Measurements from ENCODE around the gene F10.

F10 gene

DNA sequence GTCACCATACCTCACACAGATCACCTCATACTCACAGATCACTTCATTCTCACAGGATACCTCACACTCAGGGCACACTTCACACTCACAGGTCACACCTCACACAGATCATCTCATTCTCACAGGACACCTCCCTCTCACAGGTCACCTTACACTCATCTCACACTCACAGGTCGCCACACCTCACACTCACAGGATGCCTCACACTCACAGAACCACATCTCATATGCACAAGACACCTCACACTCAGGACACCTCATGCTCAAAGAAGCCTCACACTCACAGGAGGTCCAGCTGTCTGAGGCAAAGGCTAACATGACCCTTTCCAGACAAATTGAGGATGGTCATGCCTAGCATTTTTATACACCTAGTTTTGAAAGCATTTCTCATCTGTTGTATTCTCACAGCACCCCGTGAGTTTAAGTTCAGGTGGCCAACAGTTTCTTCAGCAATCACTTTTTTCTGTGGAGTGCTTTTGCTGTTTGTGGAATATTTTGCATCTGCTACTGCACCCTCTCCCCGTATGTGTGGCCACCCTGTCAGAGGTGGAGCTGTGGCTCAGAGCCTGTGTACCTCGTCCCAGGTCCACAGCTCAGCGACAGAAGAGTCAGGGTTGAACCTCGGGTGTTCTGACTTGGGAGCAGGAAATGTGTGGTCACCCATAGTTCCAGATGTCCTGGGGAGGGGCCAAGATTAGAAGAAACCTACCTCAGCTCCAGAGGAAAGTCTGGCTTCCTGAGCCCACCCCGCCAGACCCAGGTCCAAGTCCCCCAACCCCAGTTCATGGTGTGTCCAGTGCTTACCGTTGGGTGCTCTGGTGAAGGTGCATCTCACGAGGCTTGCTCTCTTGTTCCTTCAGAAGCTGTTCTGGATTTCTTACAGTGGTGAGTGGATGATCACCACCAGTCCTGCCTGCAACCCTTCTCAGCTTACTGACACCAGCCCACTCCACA, 9.4 kb upstream of the F10 start:
- Histone ChIP-seq H3K27ac (ENCODE audit: low read depth, low read length) (no peak overlapping the region), H3K4me1 (ENCODE audit: control insufficient read depth, insufficient read depth, low read length) (peaks cover 4% of the 10 kb centered on the region; the same call in 1 of the 2 replicates), H3K4me3 (ENCODE audit: low read depth, low read length) (no peak overlapping the region), H3K9me3 (ENCODE audit: control insufficient read depth, insufficient read depth, low read depth, low read length) (peaks cover 4% of the 10 kb centered on the region; the same call in 1 of the 2 replicates), H3K27me3 (ENCODE audit: control insufficient read depth, insufficient read depth, low read length) (peaks cover 60% of the 10 kb centered on the region), H3K9ac (ENCODE audit: low read length) (no peak overlapping the region), H3K36me3 (ENCODE audit: control insufficient read depth, insufficient read depth, low read length) (no peaks in the 10 kb centered on the region)

DNA sequence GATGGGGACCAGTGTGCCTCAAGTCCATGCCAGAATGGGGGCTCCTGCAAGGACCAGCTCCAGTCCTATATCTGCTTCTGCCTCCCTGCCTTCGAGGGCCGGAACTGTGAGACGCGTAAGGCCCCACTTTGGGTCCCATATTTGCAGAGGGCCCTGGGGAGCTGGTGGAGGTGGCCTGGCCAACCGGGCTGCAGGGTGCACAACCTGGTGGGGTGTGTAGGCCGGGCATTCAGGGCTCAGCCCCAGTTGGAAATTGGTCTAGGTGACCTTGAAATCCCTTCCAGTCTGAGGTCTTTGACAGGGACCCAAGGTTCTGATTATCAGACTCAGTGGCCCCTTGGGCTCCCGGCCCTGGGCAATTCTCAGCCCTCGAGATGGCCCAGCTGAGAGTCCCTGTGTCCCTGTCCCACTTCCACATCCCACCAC, 8.7 kb upstream of the F10 start:
- Histone ChIP-seq H3K4me1 (ENCODE audit: control insufficient read depth, insufficient read depth, low read length) (peaks cover 4% of the 10 kb centered on the region; the same call in 1 of the 2 replicates), H3K27me3 (ENCODE audit: control insufficient read depth, insufficient read depth, low read length) (peaks cover 60% of the 10 kb centered on the region), H3K27ac (ENCODE audit: low read depth, low read length) (no peak overlapping the region)

DNA sequence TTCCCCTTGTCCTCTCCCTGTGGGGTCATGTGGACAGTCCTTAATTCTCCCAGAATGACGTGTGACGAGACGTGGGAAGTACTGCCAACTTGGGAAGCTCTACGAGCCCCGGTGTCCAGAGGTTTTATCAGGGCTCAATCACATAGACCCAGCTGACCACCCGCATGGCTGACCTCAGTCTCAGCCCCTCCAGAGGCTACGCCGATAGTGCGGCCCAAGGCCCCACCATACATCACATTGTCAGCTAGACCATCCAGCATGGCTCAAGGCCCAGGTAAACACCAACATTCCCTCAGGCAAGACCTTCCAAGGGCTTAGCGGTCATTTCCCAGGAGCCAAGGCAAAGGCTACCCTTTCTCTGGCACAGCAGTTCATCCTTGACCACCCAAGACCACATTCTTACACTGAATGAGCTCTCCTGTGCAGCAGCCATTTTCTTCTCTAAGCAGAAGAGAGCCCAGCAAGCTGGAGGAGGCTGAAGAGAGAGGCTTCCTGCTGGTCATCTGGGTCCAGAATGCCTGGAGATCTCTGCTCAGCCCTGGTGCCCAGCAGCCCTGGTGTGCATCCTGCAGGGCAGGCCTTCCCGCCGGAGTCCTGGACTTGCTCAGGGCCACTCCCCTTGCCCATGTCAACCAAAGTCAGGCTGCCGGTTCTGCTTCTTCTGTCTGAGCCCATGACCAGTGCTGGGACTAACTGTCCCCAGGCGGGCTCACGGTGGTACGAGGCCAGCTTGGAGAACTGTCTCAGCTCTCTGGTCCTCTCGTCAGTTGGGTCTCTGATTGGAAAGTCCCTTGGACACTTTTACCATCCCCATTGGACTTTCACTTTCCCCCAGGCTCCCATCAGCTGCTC, 7.9 kb upstream of the F10 start:
- H3K9ac ChIP-seq (ENCODE audit: low read length), result no peak overlapping the region
- H3K9me3 ChIP-seq (ENCODE audit: control insufficient read depth, insufficient read depth, low read depth, low read length), result peaks cover 4% of the 10 kb centered on the region; the same call in 1 of the 2 replicates
- no peaks in the 10 kb centered on the region for H3K36me3 ChIP-seq (ENCODE audit: control insufficient read depth, insufficient read depth, low read length)
- peaks cover 52% of the 10 kb centered on the region for H3K27me3 ChIP-seq (ENCODE audit: control insufficient read depth, insufficient read depth, low read length)
- H3K27ac ChIP-seq (ENCODE audit: low read depth, low read length), result no peak overlapping the region
- peaks cover 4% of the 10 kb centered on the region; the same call in 1 of the 2 replicates for H3K4me1 ChIP-seq (ENCODE audit: control insufficient read depth, insufficient read depth, low read length)
- no peak overlapping the region for H3K4me3 ChIP-seq (ENCODE audit: low read depth, low read length)

More for the DNA sequence above, 8.7 kb upstream of the F10 start:
- Histone ChIP-seq H3K9ac (ENCODE audit: low read length) (no peak overlapping the region), H3K9me3 (ENCODE audit: control insufficient read depth, insufficient read depth, low read depth, low read length) (peaks cover 4% of the 10 kb centered on the region; the same call in 1 of the 2 replicates), H3K4me3 (ENCODE audit: low read depth, low read length) (no peak overlapping the region), H3K36me3 (ENCODE audit: control insufficient read depth, insufficient read depth, low read length) (no peaks in the 10 kb centered on the region)

DNA sequence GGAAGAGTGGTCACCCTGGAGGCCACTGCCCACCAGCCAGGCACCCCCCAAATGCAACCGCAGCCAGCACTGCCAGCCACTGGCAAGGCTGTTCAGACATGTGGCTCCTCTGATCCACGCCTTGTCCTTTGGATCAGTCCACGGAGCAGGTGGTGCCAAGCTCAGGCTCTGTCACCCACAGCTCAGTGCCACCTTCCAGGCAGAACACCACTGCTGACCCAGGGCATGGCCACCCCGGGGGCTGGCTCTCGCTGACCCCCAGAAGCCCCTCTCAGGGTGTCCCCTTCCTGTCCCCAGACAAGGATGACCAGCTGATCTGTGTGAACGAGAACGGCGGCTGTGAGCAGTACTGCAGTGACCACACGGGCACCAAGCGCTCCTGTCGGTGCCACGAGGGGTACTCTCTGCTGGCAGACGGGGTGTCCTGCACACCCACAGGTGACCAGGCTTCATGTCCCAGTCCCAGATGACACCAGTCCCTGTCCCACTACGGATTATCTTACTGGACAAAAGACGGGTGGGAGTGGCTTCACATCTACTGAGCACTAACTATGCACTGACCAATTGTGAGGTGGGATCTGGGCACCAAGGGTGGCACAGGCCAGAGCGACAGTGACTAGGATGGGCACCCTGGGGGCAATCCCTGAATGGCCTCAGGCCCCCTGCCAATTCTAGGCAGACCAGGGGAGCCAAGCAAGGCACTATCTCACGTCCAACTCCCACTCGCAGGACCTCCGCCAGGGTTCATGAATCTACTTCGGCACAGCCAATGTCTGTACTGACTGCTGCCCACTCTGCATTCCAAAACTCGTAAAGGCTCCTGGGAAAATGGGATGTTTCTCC, 7.0 kb upstream of the F10 start:
- Histone ChIP-seq H3K9me3 (ENCODE audit: control insufficient read depth, insufficient read depth, low read depth, low read length) (peaks cover 4% of the 10 kb centered on the region; the same call in 1 of the 2 replicates), H3K9ac (ENCODE audit: low read length) (no peak overlapping the region), H3K4me3 (ENCODE audit: low read depth, low read length) (no peak overlapping the region), H3K27ac (ENCODE audit: low read depth, low read length) (no peak overlapping the region), H3K36me3 (ENCODE audit: control insufficient read depth, insufficient read depth, low read length) (no peaks in the 10 kb centered on the region), H3K4me1 (ENCODE audit: control insufficient read depth, insufficient read depth, low read length) (peaks cover 4% of the 10 kb centered on the region; the same call in 1 of the 2 replicates), H3K27me3 (ENCODE audit: control insufficient read depth, insufficient read depth, low read length) (peaks cover 43% of the 10 kb centered on the region)

DNA sequence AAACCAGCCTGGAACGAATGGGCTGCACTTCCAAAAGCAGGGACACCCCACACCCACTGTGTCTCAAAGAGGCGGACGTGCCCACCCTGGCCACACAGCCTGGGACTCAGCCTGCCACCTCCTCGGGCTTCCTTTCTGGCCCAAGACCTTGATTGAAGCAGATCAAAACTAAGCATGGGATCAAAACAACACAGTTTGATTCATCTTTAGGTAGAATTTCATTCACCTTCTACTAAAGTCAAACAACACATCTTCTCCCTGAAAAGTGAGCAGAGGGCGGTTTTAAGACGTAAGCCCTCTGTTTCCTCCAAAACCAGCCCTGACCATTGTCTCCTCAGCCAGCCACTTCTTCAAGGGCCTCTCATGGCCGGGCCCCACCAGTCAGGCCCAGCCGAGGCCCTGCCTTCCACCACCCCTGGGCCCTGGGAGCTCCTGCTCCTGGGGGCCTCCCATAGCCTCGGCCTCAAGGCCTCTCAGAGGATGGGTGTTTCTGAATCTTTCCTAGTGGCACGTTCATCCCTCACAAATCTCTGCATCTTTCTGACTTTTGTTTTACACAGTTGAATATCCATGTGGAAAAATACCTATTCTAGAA, 6.3 kb upstream of the F10 start:
- Histone ChIP-seq H3K9ac (ENCODE audit: low read length) (no peak overlapping the region), H3K27ac (ENCODE audit: low read depth, low read length) (no peak overlapping the region), H3K36me3 (ENCODE audit: control insufficient read depth, insufficient read depth, low read length) (no peaks in the 10 kb centered on the region), H3K9me3 (ENCODE audit: control insufficient read depth, insufficient read depth, low read depth, low read length) (peaks cover 4% of the 10 kb centered on the region; the same call in 1 of the 2 replicates), H3K4me1 (ENCODE audit: control insufficient read depth, insufficient read depth, low read length) (peaks cover 4% of the 10 kb centered on the region; the same call in 1 of the 2 replicates), H3K4me3 (ENCODE audit: low read depth, low read length) (no peak overlapping the region), H3K27me3 (ENCODE audit: control insufficient read depth, insufficient read depth, low read length) (peaks cover 36% of the 10 kb centered on the region)

DNA sequence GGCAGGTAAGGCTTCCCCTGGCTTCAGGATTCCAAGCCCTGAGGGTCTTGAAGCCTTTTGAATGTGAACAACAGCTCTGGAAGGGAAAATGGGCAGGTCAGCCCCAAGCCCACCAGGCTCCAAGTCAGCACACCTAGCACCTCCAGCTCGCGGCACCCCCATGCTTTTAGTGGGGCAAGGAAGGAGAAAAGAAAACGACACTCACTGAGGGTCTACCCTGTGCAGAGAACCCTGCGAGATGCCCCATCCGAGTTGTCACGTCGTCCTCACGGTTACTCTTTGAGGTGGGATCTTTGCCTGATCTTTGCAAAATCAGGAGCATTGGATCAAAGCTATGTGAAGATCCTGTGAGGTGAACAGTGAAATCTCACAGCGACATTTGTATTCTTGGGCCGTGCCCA, 5.7 kb upstream of the F10 start:
- Histone ChIP-seq H3K9me3 (ENCODE audit: control insufficient read depth, insufficient read depth, low read depth, low read length) (peaks cover 4% of the 10 kb centered on the region; the same call in 1 of the 2 replicates), H3K27ac (ENCODE audit: low read depth, low read length) (no peak overlapping the region), H3K9ac (ENCODE audit: low read length) (no peak overlapping the region), H3K4me3 (ENCODE audit: low read depth, low read length) (no peak overlapping the region), H3K4me1 (ENCODE audit: control insufficient read depth, insufficient read depth, low read length) (peaks cover 4% of the 10 kb centered on the region; the same call in 1 of the 2 replicates), H3K36me3 (ENCODE audit: control insufficient read depth, insufficient read depth, low read length) (no peaks in the 10 kb centered on the region), H3K27me3 (ENCODE audit: control insufficient read depth, insufficient read depth, low read length) (peaks cover 33% of the 10 kb centered on the region)

DNA sequence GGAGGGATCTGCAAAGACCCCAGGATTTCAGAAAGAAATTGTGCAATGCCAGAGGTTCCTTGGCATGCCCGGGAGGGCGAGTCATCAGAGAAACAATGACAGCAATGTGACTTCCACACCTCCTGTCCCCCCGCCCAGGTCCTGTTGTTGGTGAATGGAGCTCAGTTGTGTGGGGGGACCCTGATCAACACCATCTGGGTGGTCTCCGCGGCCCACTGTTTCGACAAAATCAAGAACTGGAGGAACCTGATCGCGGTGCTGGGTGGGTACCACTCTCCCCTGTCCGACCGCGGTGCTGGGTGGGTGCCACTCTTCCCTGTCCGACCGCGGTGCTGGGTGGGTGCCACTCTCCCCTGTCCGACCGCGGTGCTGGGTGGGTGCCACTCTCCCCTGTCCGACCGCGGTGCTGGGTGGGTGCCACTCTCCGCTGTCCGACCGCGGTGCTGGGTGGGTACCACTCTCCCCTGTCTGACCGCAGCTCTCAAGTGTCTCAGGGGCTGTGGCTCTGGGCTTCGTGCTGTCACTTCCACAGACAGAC, 5.2 kb upstream of the F10 start:
- Histone ChIP-seq H3K36me3 (ENCODE audit: control insufficient read depth, insufficient read depth, low read length) (no peaks in the 10 kb centered on the region), H3K27ac (ENCODE audit: low read depth, low read length) (no peak overlapping the region), H3K27me3 (ENCODE audit: control insufficient read depth, insufficient read depth, low read length) (peaks cover 28% of the 10 kb centered on the region; the same call in 1 of the 2 replicates), H3K9ac (ENCODE audit: low read length) (no peak overlapping the region), H3K9me3 (ENCODE audit: control insufficient read depth, insufficient read depth, low read depth, low read length) (peaks cover 4% of the 10 kb centered on the region; the same call in 1 of the 2 replicates), H3K4me1 (ENCODE audit: control insufficient read depth, insufficient read depth, low read length) (peaks cover 4% of the 10 kb centered on the region; the same call in 1 of the 2 replicates), H3K4me3 (ENCODE audit: low read depth, low read length) (no peak overlapping the region)

DNA sequence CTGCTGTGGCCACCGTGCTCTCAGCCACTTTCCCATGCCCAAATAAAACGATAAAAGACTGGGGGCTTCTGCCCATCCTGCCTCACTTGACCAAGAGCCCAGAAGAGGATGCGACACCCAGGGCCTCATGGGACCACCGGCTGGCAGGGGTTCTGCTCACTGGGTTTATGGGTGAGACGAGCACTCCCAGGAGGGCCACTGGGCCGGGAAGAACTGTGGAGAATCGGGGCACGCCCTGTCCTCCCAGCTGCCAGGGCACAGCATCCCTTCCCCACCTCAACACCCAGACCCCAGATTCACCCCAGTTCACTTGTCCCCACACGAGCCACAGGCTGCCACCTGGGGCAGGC, 4.7 kb upstream of the F10 start:
- Histone ChIP-seq H3K4me3 (ENCODE audit: low read depth, low read length) (no peak overlapping the region), H3K27ac (ENCODE audit: low read depth, low read length) (no peak overlapping the region), H3K9me3 (ENCODE audit: control insufficient read depth, insufficient read depth, low read depth, low read length) (peaks cover 4% of the 10 kb centered on the region; the same call in 1 of the 2 replicates), H3K9ac (ENCODE audit: low read length) (no peak overlapping the region), H3K4me1 (ENCODE audit: control insufficient read depth, insufficient read depth, low read length) (peaks cover 7% of the 10 kb centered on the region; the same call in 1 of the 2 replicates), H3K27me3 (ENCODE audit: control insufficient read depth, insufficient read depth, low read length) (peaks cover 23% of the 10 kb centered on the region; the same call in 1 of the 2 replicates), H3K36me3 (ENCODE audit: control insufficient read depth, insufficient read depth, low read length) (no peaks in the 10 kb centered on the region)

DNA sequence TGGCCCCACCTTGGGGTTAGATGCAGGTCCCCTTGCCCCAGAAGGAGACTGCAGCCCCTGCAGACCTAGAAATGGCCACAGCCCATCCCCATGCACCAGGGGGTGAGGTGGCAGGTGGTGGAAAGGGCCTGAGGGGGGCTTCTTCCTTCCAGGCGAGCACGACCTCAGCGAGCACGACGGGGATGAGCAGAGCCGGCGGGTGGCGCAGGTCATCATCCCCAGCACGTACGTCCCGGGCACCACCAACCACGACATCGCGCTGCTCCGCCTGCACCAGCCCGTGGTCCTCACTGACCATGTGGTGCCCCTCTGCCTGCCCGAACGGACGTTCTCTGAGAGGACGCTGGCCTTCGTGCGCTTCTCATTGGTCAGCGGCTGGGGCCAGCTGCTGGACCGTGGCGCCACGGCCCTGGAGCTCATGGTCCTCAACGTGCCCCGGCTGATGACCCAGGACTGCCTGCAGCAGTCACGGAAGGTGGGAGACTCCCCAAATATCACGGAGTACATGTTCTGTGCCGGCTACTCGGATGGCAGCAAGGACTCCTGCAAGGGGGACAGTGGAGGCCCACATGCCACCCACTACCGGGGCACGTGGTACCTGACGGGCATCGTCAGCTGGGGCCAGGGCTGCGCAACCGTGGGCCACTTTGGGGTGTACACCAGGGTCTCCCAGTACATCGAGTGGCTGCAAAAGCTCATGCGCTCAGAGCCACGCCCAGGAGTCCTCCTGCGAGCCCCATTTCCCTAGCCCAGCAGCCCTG, 4.2 kb upstream of the F10 start:
- Histone ChIP-seq H3K27me3 (ENCODE audit: control insufficient read depth, insufficient read depth, low read length) (peaks cover 18% of the 10 kb centered on the region; the same call in 1 of the 2 replicates), H3K27ac (ENCODE audit: low read depth, low read length) (no peak overlapping the region), H3K4me3 (ENCODE audit: low read depth, low read length) (no peak overlapping the region), H3K4me1 (ENCODE audit: control insufficient read depth, insufficient read depth, low read length) (peaks cover 13% of the 10 kb centered on the region; the same call in 1 of the 2 replicates), H3K36me3 (ENCODE audit: control insufficient read depth, insufficient read depth, low read length) (no peaks in the 10 kb centered on the region), H3K9ac (ENCODE audit: low read length) (no peak overlapping the region), H3K9me3 (ENCODE audit: control insufficient read depth, insufficient read depth, low read depth, low read length) (peaks cover 4% of the 10 kb centered on the region; the same call in 1 of the 2 replicates)

Measured in HUES6 (cell line).